Erythroblast (primary cell): ENCODE results near the gene HUNK.
A peak's percentile ranks its signal among the peaks of the same experiment; 100 is the strongest.
"Not testable (repeated sequence)": the region's sequence is repeated elsewhere in the genome, so short reads cannot be mapped to it uniquely, and the experiment has no call there.

Experiments used
- DNase-seq, 2 experiments: peaks; one replicate each; lab custom pipeline; 2025; lab: John Stamatoyannopoulos, UW
- GATA1 ChIP-seq: IDR thresholded peaks from 2 replicates; pipeline ENCODE4 v1.6.1; 2011; ENCODE audit warnings: low read depth, mild to moderate bottlenecking, control low read depth, low read length, moderate library complexity
- POLR2A ChIP-seq: IDR thresholded peaks from 2 replicates; pipeline ENCODE4 v1.6.1; 2011; ENCODE audit warnings: mild to moderate bottlenecking, low read length

Gene HUNK

GRCh38 chr21:31855180-31855579 is 17.6 kb upstream of the HUNK start:
- TF ChIP-seq POLR2A (no peak), GATA1 (no peak)
- no peak for DNase-seq

GRCh38 chr21:31857096-31857495 is 15.7 kb upstream of the HUNK start:
- DNase-seq: no peak
- no peak for TF ChIP-seq POLR2A
- no peak for TF ChIP-seq GATA1

- not testable (repeated sequence) for DNase-seq
Observed at GRCh38 chr21:31857631-31858030, 15.2 kb upstream of the HUNK start.

GRCh38 chr21:31860851-31861250 is 12.0 kb upstream of the HUNK start:
- DNase-seq: no peak
- no peak for TF ChIP-seq GATA1
- no peak for TF ChIP-seq POLR2A

GRCh38 chr21:31862078-31862477 is 10.7 kb upstream of the HUNK start:
- DNase-seq: no peak
- no peak for TF ChIP-seq POLR2A
- TF ChIP-seq GATA1: no peak

- TF ChIP-seq GATA1 (no peak), POLR2A (no peak)
- DNase-seq: no peak
Observed at GRCh38 chr21:31865429-31865970, 7.3 kb upstream of the HUNK start.

GRCh38 chr21:31866077-31866511 is 6.7 kb upstream of the HUNK start:
- peak; percentile 57 to 77 for DNase-seq
- TF ChIP-seq GATA1 (no peak), POLR2A (no peak)

- no peak for TF ChIP-seq POLR2A
- no peak for TF ChIP-seq GATA1
- DNase-seq: no peak
Observed at GRCh38 chr21:31869750-31870149, 3.1 kb upstream of the HUNK start.

- no peak for DNase-seq
- TF ChIP-seq GATA1 (no peak), POLR2A (no peak)
Observed at GRCh38 chr21:31870472-31871193, 2.2 kb upstream of the HUNK start.

- DNase-seq: not testable (repeated sequence)
Observed at GRCh38 chr21:31871371-31871770, 1.4 kb upstream of the HUNK start.

- TF ChIP-seq POLR2A: no peak
- no peak for TF ChIP-seq GATA1
- no peak for DNase-seq
Observed at GRCh38 chr21:31872072-31872451, 758 bp upstream of the HUNK start.

- DNase-seq: no peak
Observed at GRCh38 chr21:31873275-31873695, 465 bp downstream of the HUNK start.

GRCh38 chr21:31873696-31874599 is 1.1 kb downstream of the HUNK start:
- DNase-seq: peak; percentile 34 to 52
- TF ChIP-seq GATA1: no peak
- no peak for TF ChIP-seq POLR2A

More at GRCh38 chr21:31873275-31873695, 465 bp downstream of the HUNK start:
- TF ChIP-seq GATA1: no peak
- TF ChIP-seq POLR2A: no peak

- DNase-seq: no peak
- TF ChIP-seq GATA1 (no peak), POLR2A (no peak)
Observed at GRCh38 chr21:31874812-31875212, 2.0 kb downstream of the HUNK start.
